Coronary artery (tissue), 2 donors: ENCODE results near the gene ANTKMT.

Experiments
- DNase-seq: peaks from one replicate; pipeline ENCODE4 v3.0.0-alpha.2; 2017; ENCODE audit warnings: low spot score
- H3K27ac ChIP-seq, 2 donors: fragments of 200-600 bp; sonication (generic); one replicate each; pipeline ENCODE4 v1.5.1; 2016 to 2019
- H3K4me3 ChIP-seq: fragments of 200-600 bp; sonication (generic); 2 replicates; pipeline ENCODE4 v1.5.1; 2016; ENCODE audit warnings: mild to moderate bottlenecking, moderate library complexity
- CTCF ChIP-seq: fragments of 200-600 bp; sonication (generic); IDR thresholded peaks from one replicate; pipeline ENCODE4 v1.5.1; 2019; ENCODE audit warnings: antibody characterized with exemption

Gene ANTKMT

DNA sequence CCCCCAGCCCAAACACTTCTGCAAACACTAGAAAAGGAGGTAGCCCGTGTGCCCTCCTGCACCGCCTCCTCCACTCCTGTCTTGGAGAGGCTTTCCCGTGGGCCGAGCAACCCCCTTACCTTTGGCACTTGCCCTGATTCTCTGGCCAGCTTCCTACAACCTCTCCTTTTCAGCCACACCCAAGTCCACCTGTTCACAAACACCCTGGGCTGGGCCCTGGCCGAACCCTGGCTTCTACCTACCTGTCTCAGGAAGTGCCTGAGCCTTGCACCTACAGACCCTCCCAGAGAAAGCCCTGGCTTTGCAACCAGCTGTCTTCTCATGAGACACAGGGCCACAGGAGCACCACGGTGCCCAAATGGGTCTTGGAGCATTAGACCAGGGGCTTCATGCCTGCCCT lies 2.0 kb upstream of the ANTKMT start:
- Histone ChIP-seq H3K4me3 (no peak overlapping the region), H3K27ac (no peak overlapping the region)
- no peak for DNase-seq
- TF ChIP-seq CTCF = no peak

DNA sequence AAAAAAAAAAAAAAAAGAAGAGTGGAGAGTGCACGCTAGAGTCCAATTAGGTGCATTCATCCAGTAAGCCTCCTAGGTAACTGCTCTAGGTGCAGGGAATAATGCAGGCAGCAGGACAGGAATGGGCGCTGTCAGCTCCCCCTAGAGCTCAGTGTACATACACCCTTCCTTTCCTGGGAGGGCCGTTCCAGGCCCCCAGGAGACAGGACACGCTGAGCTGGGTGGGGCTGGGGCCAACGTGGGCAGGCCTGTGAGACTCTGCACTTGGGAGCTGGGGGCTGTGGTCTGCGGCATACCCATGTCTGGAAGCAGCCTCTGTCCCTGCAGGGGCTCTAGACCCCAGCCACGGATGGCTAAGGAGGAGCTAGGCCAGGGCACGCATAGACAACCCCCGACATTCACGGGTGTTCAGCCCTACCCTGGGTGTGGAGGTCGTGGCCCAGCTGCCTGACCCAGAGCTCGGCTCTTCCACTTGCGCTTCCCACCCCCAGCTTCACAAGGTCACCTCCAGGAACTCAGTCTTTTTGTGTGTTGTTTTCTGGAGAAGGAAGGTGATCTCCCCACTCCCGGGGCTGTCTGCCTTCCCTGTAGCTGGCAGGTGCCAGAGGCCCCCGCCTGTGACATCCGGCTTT lies 1.0 kb upstream of the ANTKMT start:
- no peak for TF ChIP-seq CTCF
- DNase-seq = no peak
- H3K4me3 ChIP-seq = peak overlapping the region; percentile 95
- H3K27ac ChIP-seq = peak overlapping the region; percentile 68 to 93

DNA sequence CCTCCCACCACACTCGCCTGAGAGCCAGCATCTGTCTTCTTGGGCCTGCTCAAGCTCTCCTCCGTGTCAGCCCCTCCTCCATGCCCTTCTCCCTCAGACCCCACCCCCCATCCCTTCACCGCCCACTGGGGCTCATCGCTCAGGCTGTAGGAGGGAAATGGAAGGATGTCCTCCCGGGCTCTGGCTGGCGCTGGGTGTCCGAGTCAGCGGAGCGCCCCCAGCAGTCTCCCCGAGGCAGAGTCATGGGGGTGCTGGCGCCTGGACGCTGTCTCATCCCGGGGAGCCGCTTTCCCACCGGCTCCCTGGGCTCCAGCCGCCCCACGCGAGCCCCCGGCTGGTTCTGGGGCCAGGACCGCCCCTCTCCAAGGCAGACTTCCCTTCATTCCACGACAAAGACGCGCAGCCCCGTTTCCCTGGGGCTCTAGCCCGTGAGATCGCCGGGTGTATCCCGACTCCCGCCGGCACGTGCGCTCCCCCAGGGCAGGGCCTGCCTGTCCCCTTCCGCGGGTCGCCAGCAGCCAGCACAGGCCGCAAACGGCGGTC lies 428 bp upstream of the ANTKMT start:
- no peak for DNase-seq
- no peak for TF ChIP-seq CTCF
- peak overlapping the region; percentile 68 to 93 for H3K27ac ChIP-seq
- H3K4me3 ChIP-seq = peak overlapping the region; percentile 95

DNA sequence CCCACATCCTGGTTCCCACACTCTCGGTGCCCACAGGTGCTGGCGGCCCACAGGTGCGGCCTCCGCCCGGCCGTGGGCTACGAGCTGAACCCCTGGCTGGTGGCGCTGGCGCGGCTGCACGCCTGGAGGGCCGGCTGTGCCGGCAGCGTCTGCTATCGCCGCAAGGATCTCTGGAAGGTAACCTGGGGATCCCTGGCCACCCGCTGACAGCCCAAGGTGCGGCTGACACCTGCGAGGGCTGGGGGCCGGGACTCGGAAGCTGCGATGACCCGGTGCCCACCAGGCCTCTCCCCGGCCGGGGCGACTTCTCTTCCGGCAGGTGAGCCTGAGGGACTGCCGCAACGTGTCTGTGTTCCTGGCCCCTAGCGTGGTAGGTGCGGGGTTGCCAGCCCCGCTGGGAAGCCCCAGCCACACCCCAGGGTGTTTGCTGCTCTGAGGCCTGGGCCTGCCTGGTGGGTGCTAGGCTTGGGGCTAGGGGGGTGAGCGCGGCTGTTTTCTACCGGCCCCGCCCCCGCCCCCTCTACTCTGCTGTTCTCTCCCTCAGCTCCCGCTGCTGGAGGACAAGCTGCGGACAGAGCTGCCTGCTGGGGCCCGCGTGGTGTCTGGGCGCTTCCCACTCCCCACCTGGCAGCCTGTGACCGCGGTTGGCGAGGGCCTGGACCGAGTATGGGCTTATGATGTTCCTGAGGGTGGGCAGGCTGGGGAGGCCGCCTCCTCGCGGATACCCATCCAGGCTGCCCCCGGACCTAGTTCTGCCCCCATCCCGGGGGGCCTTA lies 1.0 kb downstream of the ANTKMT start:
- no peak for TF ChIP-seq CTCF
- DNase-seq = no peak
- Histone ChIP-seq H3K4me3 (peak overlapping the region; percentile 95), H3K27ac (peak overlapping the region in 1 of 2 donors; percentile 93)

DNA sequence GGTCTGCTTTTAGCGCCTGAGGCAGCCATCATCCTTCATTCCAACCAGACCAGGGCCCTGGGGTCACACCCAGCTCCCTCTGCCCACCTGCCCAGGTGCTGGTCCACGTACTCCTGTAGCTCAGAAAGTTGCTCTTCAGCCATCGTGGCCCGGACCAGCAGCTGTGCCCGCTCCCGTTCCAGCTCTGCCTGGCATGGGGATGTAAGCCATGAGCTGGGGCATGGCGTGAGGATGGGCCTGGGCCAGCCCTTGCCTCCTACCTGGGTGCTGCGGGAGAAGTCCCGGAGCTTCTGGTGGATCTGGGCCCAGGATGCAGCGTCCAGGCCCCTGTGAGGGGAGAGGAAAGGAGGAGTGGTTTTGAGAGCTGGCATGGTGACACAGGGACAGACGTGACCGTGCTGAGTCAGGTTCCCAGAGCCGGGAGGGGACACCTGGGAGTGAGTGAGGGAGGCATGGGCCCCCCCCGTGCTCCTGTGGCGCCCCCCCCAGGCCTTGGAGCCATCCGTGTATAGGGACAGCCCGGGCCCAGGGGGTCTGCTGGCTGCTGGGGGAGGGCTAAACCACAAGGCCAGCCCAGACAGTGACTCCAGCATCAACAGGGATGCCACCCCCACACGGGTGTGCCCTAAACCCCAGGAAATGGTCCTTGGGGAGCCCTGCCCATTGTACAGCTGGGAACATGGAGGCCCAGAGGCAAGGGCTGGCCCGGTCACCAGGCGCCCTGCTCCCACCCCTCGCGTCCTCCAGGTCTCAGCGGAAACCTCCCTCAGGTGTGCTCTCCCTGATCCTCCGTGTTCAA lies 2.1 kb downstream of the ANTKMT start:
- Histone ChIP-seq H3K27ac (no peak overlapping the region), H3K4me3 (no peak overlapping the region)
- no peak for DNase-seq
- no peak for TF ChIP-seq CTCF

DNA sequence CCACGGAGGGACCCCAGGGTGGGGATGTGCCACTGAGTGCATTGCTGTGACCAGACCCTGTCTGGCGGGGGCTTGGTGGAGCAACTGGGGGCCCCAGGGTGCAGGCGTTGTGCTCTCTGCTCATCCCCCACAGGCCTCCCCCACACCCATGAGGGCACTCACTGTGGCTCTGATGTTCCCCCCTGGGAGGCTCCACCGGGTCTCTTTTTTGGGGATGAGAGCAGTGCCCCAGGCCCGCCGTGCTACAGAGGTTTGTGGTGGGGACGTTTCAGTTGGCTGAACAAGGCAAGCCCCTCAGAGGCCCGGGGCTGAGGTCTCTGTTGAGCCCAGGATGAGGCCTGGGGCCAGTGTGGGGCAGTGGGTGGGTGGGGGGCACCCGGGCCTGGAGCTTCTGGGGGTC lies 2.7 kb downstream of the ANTKMT start:
- Histone ChIP-seq H3K27ac (no peak overlapping the region), H3K4me3 (no peak overlapping the region)
- TF ChIP-seq CTCF = no peak
- DNase-seq = no peak
